CD4-positive, alpha-beta T cell (primary cell): ENCODE results near the gene AFF2. TPM values are rescaled to one million over a fixed set of nuclear protein-coding genes. Genes with fewer than 3 reads are reported as not detected.

ENCODE experiments used
- ATAC-seq: fragments of 200-7000 bp; cut with Tn5 transposase; one replicate; pipeline ENCODE4 v1.10.0; 2022; ENCODE audit warnings: mild to moderate bottlenecking; ENCODE audit not compliant: poor library complexity
- CTCF ChIA-PET: fragments of 350-600 bp; sonication (Branson Sonifier 250); formaldehyde crosslinking; loops from one replicate; lab custom pipeline; 2021; ENCODE audit warnings: antibody characterized with exemption, inconsistent platforms; lab: Charles Lee
- POLR2A ChIA-PET: fragments of 350-600 bp; sonication (Branson Sonifier 250); formaldehyde crosslinking; loops from one replicate; lab custom pipeline; 2021; ENCODE audit warnings: antibody characterized with exemption, inconsistent platforms; lab: Charles Lee
- DNase-seq, 14 experiments: peaks; one replicate each; pipeline ENCODE4 v3.0.0-alpha.2; 2013 to 2020; ENCODE audit warnings: mixed read lengths in 2 of 14
- H3K27ac ChIP-seq, 2 donors: one replicate each; pipeline versions ENCODE4 v1.5.1 to v1.7.0; 2013; ENCODE audit warnings: low read length in 2 of 2, low read depth in 1 of 2, mild to moderate bottlenecking in 1 of 2
- H3K27me3 ChIP-seq, 2 experiments: 1 replicate in 1 of 2; 2 replicates in 1 of 2; pipeline versions ENCODE4 v1.6.1 to v1.7.0; 2013; ENCODE audit warnings: low read length in 2 of 2, control low read depth in 1 of 2, mild to moderate bottlenecking in 1 of 2, moderate library complexity in 1 of 2; ENCODE audit not compliant: insufficient read depth in 2 of 2, control insufficient read depth in 1 of 2
- H3K36me3 ChIP-seq: one replicate; pipeline ENCODE4 v1.6.1; 2013; ENCODE audit warnings: low read length, control low read depth; ENCODE audit not compliant: insufficient read depth
- H3K4me1 ChIP-seq: one replicate; pipeline ENCODE4 v1.6.1; 2013; ENCODE audit warnings: low read length, control low read depth; ENCODE audit not compliant: insufficient read depth
- H3K4me3 ChIP-seq: one replicate; pipeline ENCODE4 v1.5.1; 2013; ENCODE audit warnings: mild to moderate bottlenecking, low read length, moderate library complexity
- H3K9me3 ChIP-seq, 2 experiments: 1 replicate in 1 of 2; 2 replicates in 1 of 2; pipeline versions ENCODE4 v1.6.1 to v1.7.0; 2013; ENCODE audit warnings: low read length in 2 of 2, mild to moderate bottlenecking in 2 of 2, control low read depth in 1 of 2, moderate library complexity in 1 of 2; ENCODE audit not compliant: control insufficient read depth in 1 of 2, insufficient read depth in 1 of 2
- H3K27ac Mint-ChIP-seq: one replicate; pipeline ENCODE4 v1.8.0; 2020; ENCODE audit warnings: mixed read lengths
- H3K27me3 Mint-ChIP-seq: one replicate; pipeline ENCODE4 v1.8.0; 2021; ENCODE audit warnings: mixed read lengths
- H3K36me3 Mint-ChIP-seq: one replicate; pipeline ENCODE4 v1.8.0; 2021; ENCODE audit warnings: low read depth, mixed read lengths
- H3K4me1 Mint-ChIP-seq: one replicate; pipeline ENCODE4 v1.8.0; 2021; ENCODE audit warnings: low read depth, mixed read lengths
- H3K4me3 Mint-ChIP-seq: one replicate; pipeline ENCODE4 v1.8.0; 2020; ENCODE audit warnings: mild to moderate bottlenecking, mixed read lengths
- H3K9me3 Mint-ChIP-seq: one replicate; pipeline ENCODE4 v1.8.0; 2020; ENCODE audit warnings: mixed read lengths
- CTCF ChIP-seq: fragments of 200-600 bp; IDR thresholded peaks from one replicate; pipeline ENCODE4 v1.8.0; 2022; ENCODE audit warnings: antibody characterized with exemption, mild to moderate bottlenecking
- intact Hi-C, 2 experiments: fragments of 100-400 bp; cut with DNase I in 1 of 2; cut with micrococcal nuclease in 1 of 2; formaldehyde crosslinking; loops; one replicate each; pipeline versions ENCODE4 v1.15.1 to v1.9.0; 2023 to 2025; cut with DNase I, micrococcal nuclease
- total RNA-seq, 174 experiments: library from RNA in 2 of 174; stranded (reverse) in 2 of 174; gene quantifications; one replicate each; pipeline ENCODE4 v1.2.3 and lab custom pipeline; 2021 to 2026

AFF2 gene
- total RNA-seq, 2 experiments from 2014 or later, result 5.9 to 6.2 TPM

GRCh38 chrX:148874636-148875246, 374.3 kb downstream of the AFF2 start:
- Histone ChIP-seq H3K36me3 (no peaks in the 10 kb centered on the region), H3K27ac (no peak overlapping the region), H3K4me3 (no peak overlapping the region), H3K4me1 (no peaks in the 10 kb centered on the region), H3K9me3 (no peaks in the 10 kb centered on the region), H3K27me3 (no peaks in the 10 kb centered on the region)
- DNase-seq (no peak), ATAC-seq (no peak)
- no peak overlapping the region for H3K4me3 Mint-ChIP-seq
- H3K9me3 Mint-ChIP-seq, result no peaks in the 10 kb centered on the region
- intact Hi-C loops, result no loop called here
- ChIA-PET POLR2A (no interaction called here), CTCF (no interaction called here)
- no peaks in the 10 kb centered on the region for H3K4me1 Mint-ChIP-seq
- TF ChIP-seq CTCF, result no peak
- no peaks in the 10 kb centered on the region for H3K36me3 Mint-ChIP-seq
- no peaks in the 10 kb centered on the region for H3K27me3 Mint-ChIP-seq
- H3K27ac Mint-ChIP-seq, result no peak overlapping the region

DNA sequence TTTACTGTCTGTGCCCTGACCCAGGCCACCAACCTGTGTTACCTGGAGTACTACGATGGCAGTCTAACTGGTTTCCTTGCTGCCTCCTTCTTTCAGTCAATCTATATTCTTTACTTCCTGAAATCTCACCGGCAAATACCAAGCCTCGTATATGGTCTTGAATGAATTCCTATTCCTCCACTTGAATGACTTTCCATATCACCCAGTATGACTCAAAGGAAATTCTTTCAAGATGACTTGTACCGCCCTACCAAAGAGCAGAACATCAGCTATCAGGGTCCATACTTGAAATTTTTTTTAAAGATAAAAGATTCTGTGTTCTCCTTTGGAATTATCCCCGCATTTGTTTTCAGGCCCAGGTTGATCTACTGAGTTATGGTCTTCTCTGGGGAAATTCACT, 378.0 kb downstream of the AFF2 start:
- H3K36me3 ChIP-seq, result no peaks in the 10 kb centered on the region
- H3K27ac ChIP-seq, result no peak overlapping the region
- TF ChIP-seq CTCF, result no peak
- no peaks in the 10 kb centered on the region for H3K4me1 ChIP-seq
- H3K9me3 ChIP-seq, result no peaks in the 10 kb centered on the region
- no peak for ATAC-seq
- Mint-ChIP-seq H3K27me3 (no peaks in the 10 kb centered on the region), H3K9me3 (no peaks in the 10 kb centered on the region), H3K4me3 (no peak overlapping the region), H3K4me1 (no peaks in the 10 kb centered on the region), H3K36me3 (no peaks in the 10 kb centered on the region), H3K27ac (no peak overlapping the region)
- intact Hi-C loops, result no loop called here
- DNase-seq, result no peak
- CTCF ChIA-PET, result no interaction called here
- no peak overlapping the region for H3K4me3 ChIP-seq
- POLR2A ChIA-PET, result no interaction called here
- H3K27me3 ChIP-seq, result no peaks in the 10 kb centered on the region

- Mint-ChIP-seq H3K36me3 (no peaks in the 10 kb centered on the region), H3K4me1 (no peaks in the 10 kb centered on the region), H3K27me3 (no peaks in the 10 kb centered on the region), H3K4me3 (no peak overlapping the region), H3K27ac (no peak overlapping the region), H3K9me3 (no peaks in the 10 kb centered on the region)
- H3K4me3 ChIP-seq, result no peak overlapping the region
- H3K27me3 ChIP-seq, result no peaks in the 10 kb centered on the region
- TF ChIP-seq CTCF, result no peak
- CTCF ChIA-PET, result no interaction called here
- no peak for ATAC-seq
- POLR2A ChIA-PET, result no interaction called here
- no peak overlapping the region for H3K27ac ChIP-seq
- intact Hi-C loops, result no loop called here
- no peaks in the 10 kb centered on the region for H3K36me3 ChIP-seq
- H3K4me1 ChIP-seq, result no peaks in the 10 kb centered on the region
- H3K9me3 ChIP-seq, result no peaks in the 10 kb centered on the region
- no peak for DNase-seq
Measured at GRCh38 chrX:148885203-148885602, 384.8 kb downstream of the AFF2 start.
